ENCODE measurements around the gene ACOT7.

ACOT7 gene

GRCh38 chr1:6349254-6349943 is 44.2 kb downstream of the ACOT7 start:
- WGBS, result 94% methylated on average over 18 of the region's 18 CpGs
- Histone ChIP-seq H3K27me3 (ENCODE audit: insufficient read depth, low read length) (no peaks in the 10 kb centered on the region), H3K36me3 (ENCODE audit: insufficient read depth, low read length) (no peaks in the 10 kb centered on the region), H3K9ac (ENCODE audit: low read depth, low read length) (no peak overlapping the region), H3K4me3 (ENCODE audit: low read length) (no peak overlapping the region), H3K9me3 (ENCODE audit: insufficient read depth, low read depth, low read length) (no peaks in the 10 kb centered on the region), H3K27ac (ENCODE audit: low read depth, low read length) (no peak overlapping the region), H3K4me1 (ENCODE audit: insufficient read depth, low read length) (no peaks in the 10 kb centered on the region)

DNA sequence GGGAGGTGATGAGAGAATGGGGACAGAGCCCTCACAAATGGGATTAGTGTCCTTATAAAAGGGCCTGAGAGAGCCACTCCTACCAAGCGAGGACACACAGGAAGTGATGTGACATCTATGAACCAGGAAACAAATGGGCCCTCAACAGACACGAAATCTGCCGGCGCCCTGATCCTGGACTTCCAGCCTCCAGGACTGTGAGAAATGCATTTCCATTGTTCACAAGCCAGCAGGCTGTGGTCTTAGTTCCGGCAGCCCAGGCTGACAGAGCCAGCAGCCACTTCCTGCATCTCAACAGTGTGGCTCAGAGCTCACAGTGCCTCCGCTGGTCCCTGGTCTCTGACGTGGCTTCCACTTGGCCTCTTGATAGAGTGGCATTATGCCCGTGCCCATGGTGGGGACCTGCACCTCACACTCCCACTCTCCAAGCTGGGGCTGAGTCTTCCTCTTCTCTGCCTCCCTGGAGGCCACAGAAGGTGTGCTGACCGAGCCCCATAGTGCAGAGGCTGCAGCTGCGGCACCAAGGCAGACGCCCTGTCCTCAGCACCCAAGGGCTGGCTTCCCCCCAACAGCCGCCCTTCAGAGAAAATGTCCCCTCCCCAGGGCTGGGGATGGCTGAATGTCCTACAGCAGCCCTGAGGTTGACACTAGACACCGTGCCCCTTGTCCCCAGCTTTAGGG is 44.9 kb downstream of the ACOT7 start:
- H3K4me1 ChIP-seq (ENCODE audit: insufficient read depth, low read length), result no peaks in the 10 kb centered on the region
- 89% methylated on average over 13 of the region's 13 CpGs for WGBS
- peak overlapping the region; percentile 40; the same call in 1 of the 2 replicates for H3K27ac ChIP-seq (ENCODE audit: low read depth, low read length)
- no peak overlapping the region for H3K4me3 ChIP-seq (ENCODE audit: low read length)
- H3K27me3 ChIP-seq (ENCODE audit: insufficient read depth, low read length), result no peaks in the 10 kb centered on the region
- H3K36me3 ChIP-seq (ENCODE audit: insufficient read depth, low read length), result no peaks in the 10 kb centered on the region
- H3K9me3 ChIP-seq (ENCODE audit: insufficient read depth, low read depth, low read length), result no peaks in the 10 kb centered on the region
- no peak overlapping the region for H3K9ac ChIP-seq (ENCODE audit: low read depth, low read length)

GRCh38 chr1:6347641-6348487 is 45.7 kb downstream of the ACOT7 start:
- Histone ChIP-seq H3K27ac (ENCODE audit: low read depth, low read length) (no peak overlapping the region), H3K27me3 (ENCODE audit: insufficient read depth, low read length) (no peaks in the 10 kb centered on the region), H3K4me3 (ENCODE audit: low read length) (no peak overlapping the region), H3K4me1 (ENCODE audit: insufficient read depth, low read length) (no peaks in the 10 kb centered on the region), H3K9ac (ENCODE audit: low read depth, low read length) (no peak overlapping the region), H3K36me3 (ENCODE audit: insufficient read depth, low read length) (no peaks in the 10 kb centered on the region), H3K9me3 (ENCODE audit: insufficient read depth, low read depth, low read length) (no peaks in the 10 kb centered on the region)
- WGBS, result 84% methylated on average over 15 of the region's 15 CpGs

DNA sequence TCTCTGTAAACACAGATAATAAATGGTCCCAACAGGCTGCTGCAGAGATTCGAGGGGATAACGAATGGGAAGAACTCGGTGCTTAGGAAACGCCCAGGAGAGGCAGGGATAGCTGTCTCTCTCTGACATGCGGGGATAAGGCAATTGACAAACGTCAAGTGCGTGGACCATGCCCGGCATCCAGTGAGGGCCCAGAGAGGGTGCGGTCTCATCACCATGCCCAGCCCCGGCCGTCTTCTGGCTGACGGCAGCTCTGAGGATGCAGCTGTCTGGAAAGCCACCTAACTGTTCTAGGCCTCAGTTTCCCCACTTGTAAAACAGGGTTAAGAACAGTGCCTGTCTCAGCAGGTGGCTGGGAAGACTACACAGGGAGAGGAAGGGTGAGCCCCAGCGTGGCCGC is 48.1 kb downstream of the ACOT7 start:
- Histone ChIP-seq H3K9me3 (ENCODE audit: insufficient read depth, low read depth, low read length) (no peaks in the 10 kb centered on the region), H3K27ac (ENCODE audit: low read depth, low read length) (no peak overlapping the region), H3K4me1 (ENCODE audit: insufficient read depth, low read length) (no peaks in the 10 kb centered on the region), H3K4me3 (ENCODE audit: low read length) (no peak overlapping the region), H3K36me3 (ENCODE audit: insufficient read depth, low read length) (no peaks in the 10 kb centered on the region), H3K27me3 (ENCODE audit: insufficient read depth, low read length) (no peaks in the 10 kb centered on the region), H3K9ac (ENCODE audit: low read depth, low read length) (no peak overlapping the region)
- 94% methylated on average over 14 of the region's 14 CpGs for WGBS

DNA sequence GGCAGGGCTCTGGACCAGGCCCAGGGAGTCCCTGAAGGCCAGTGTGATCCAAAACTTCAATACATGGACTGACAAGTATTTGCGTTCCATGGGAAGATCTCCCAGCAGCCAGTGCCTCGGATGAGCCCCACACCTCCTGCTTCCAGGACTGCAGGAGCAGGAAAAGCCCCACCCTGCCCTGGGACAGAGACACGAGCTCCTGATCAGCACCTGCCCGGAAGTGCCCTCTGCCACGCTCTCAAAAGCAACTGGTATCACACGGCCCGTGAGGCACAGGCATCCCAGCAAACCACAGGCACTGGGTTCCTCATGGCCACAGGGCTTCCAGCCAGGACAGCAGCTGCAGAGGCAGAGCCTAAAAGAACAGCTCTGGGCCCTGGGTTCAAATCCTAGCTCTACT is 48.6 kb downstream of the ACOT7 start:
- no peaks in the 10 kb centered on the region for H3K9me3 ChIP-seq (ENCODE audit: insufficient read depth, low read depth, low read length)
- H3K4me3 ChIP-seq (ENCODE audit: low read length), result no peak overlapping the region
- no peaks in the 10 kb centered on the region for H3K36me3 ChIP-seq (ENCODE audit: insufficient read depth, low read length)
- H3K27me3 ChIP-seq (ENCODE audit: insufficient read depth, low read length), result no peaks in the 10 kb centered on the region
- H3K9ac ChIP-seq (ENCODE audit: low read depth, low read length), result no peak overlapping the region
- WGBS, result 92% methylated on average over 7 of the region's 7 CpGs
- H3K27ac ChIP-seq (ENCODE audit: low read depth, low read length), result no peak overlapping the region
- no peaks in the 10 kb centered on the region for H3K4me1 ChIP-seq (ENCODE audit: insufficient read depth, low read length)

- no peak overlapping the region for H3K4me3 ChIP-seq (ENCODE audit: low read length)
- H3K9me3 ChIP-seq (ENCODE audit: insufficient read depth, low read depth, low read length), result no peaks in the 10 kb centered on the region
- no peak overlapping the region for H3K9ac ChIP-seq (ENCODE audit: low read depth, low read length)
- peaks cover 5% of the 10 kb centered on the region; the same call in 1 of the 2 replicates for H3K36me3 ChIP-seq (ENCODE audit: insufficient read depth, low read length)
- H3K27ac ChIP-seq (ENCODE audit: low read depth, low read length), result no peak overlapping the region
- peaks cover 4% of the 10 kb centered on the region; the same call in 1 of the 2 replicates for H3K4me1 ChIP-seq (ENCODE audit: insufficient read depth, low read length)
- 78% methylated on average over 17 of the region's 17 CpGs for WGBS
- no peaks in the 10 kb centered on the region for H3K27me3 ChIP-seq (ENCODE audit: insufficient read depth, low read length)
Observed at GRCh38 chr1:6343506-6344405, 49.8 kb downstream of the ACOT7 start.

GRCh38 chr1:6342056-6342455 is 51.5 kb downstream of the ACOT7 start:
- Histone ChIP-seq H3K27ac (ENCODE audit: low read depth, low read length) (no peak overlapping the region), H3K9me3 (ENCODE audit: insufficient read depth, low read depth, low read length) (no peaks in the 10 kb centered on the region), H3K4me3 (ENCODE audit: low read length) (no peak overlapping the region), H3K27me3 (ENCODE audit: insufficient read depth, low read length) (no peaks in the 10 kb centered on the region), H3K9ac (ENCODE audit: low read depth, low read length) (no peak overlapping the region), H3K4me1 (ENCODE audit: insufficient read depth, low read length) (peaks cover 9% of the 10 kb centered on the region; the same call in 1 of the 2 replicates), H3K36me3 (ENCODE audit: insufficient read depth, low read length) (peaks cover 6% of the 10 kb centered on the region; the same call in 1 of the 2 replicates)
- WGBS, result 85% methylated on average over 9 of the region's 9 CpGs

- peaks cover 6% of the 10 kb centered on the region for H3K36me3 ChIP-seq (ENCODE audit: insufficient read depth, low read length)
- H3K27me3 ChIP-seq (ENCODE audit: insufficient read depth, low read length), result no peaks in the 10 kb centered on the region
- no peaks in the 10 kb centered on the region for H3K9me3 ChIP-seq (ENCODE audit: insufficient read depth, low read depth, low read length)
- WGBS, result 49% methylated on average over 6 of the region's 7 CpGs
- H3K9ac ChIP-seq (ENCODE audit: low read depth, low read length), result 0 out of 2 replicates have a peak overlapping the region, but pooled peaks have one; percentile 46
- H3K4me3 ChIP-seq (ENCODE audit: low read length), result no peak overlapping the region
- peaks cover 18% of the 10 kb centered on the region; the same call in 1 of the 2 replicates for H3K4me1 ChIP-seq (ENCODE audit: insufficient read depth, low read length)
- H3K27ac ChIP-seq (ENCODE audit: low read depth, low read length), result peak overlapping the region; percentile 49; the same call in 1 of the 2 replicates
Observed at GRCh38 chr1:6338695-6339094, 54.9 kb downstream of the ACOT7 start.

DNA sequence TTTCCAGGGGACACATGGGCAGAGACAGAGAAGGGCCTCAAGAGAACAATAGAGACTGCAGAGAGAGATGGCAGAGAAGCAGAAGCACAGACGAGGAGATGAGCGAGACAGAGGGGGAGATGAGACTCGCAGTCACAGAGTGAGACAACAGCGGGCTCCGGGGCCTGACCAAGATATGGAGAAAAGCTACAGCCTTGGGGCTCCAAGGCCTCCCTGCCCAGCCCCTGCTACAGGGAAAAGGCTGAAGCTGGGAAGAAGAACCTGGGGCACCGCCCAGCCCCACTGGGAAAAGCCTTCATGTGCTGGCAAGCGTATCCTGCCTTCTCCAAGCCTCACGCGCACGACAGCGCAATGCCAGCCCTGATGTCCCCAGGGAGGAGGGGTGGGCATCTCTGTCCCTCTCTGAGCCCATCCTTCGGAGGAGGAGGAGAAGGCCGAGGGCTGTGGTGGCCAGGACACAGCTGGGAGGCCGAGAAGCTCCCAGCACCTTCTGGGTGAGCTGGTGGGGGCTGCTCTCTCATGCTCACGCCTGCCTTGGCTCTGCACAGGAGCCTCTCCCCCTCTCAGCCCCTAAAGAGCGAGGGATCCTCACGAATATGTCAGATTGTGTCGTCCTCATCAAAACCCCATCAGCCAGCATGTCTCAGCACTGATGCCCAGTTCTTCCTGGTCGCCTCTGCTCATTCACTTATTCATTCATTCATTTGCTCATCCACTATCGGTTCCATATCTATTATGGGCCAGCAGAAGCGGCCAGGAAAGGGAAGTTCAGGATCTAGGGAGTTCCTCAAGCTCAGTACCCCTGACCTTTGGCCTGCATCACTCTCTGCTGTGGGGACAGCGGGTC is 56.6 kb downstream of the ACOT7 start:
- Histone ChIP-seq H3K4me3 (ENCODE audit: low read length) (no peak overlapping the region), H3K4me1 (ENCODE audit: insufficient read depth, low read length) (peaks cover 18% of the 10 kb centered on the region; the same call in 1 of the 2 replicates), H3K27me3 (ENCODE audit: insufficient read depth, low read length) (no peaks in the 10 kb centered on the region), H3K9me3 (ENCODE audit: insufficient read depth, low read depth, low read length) (no peaks in the 10 kb centered on the region), H3K9ac (ENCODE audit: low read depth, low read length) (no peak overlapping the region), H3K36me3 (ENCODE audit: insufficient read depth, low read length) (peaks cover 17% of the 10 kb centered on the region), H3K27ac (ENCODE audit: low read depth, low read length) (no peak overlapping the region)
- WGBS, result 92% methylated on average over 22 of the region's 22 CpGs
